ENCODE measurements around the gene CTRB1.
A peak's percentile ranks its signal among the peaks of the same experiment; 100 is the strongest.
"Not testable (repeated sequence)": the region's sequence is repeated elsewhere in the genome, so short reads cannot be mapped to it uniquely, and the experiment has no call there.

Gene CTRB1

DNA sequence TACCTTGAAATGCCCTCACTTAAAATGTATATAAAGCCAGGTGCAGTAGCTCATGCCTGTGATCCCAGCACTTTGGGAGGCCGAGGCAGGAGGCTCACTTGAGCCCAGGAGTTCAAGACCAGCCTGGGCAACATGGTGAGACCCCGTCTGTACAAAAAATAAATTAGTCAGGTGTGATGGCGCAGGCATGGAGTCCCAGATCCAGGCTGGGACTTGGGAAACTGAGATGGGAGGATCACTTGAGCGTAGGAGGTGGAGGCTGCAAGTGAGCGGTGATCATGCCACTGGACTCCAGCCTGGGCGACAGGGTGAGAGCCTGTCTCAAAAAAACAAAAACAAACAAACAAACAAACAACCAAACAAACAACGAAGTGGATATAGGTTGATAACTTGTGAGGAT lies 9.3 kb upstream of the CTRB1 start:
- not testable (repeated sequence) for H3K27ac Mint-ChIP-seq; H3K27me3 Mint-ChIP-seq; H3K36me3 Mint-ChIP-seq (ENCODE audit: low read depth); DNase-seq; H3K9me3 Mint-ChIP-seq; H3K4me3 Mint-ChIP-seq; H3K4me1 Mint-ChIP-seq (ENCODE audit: low read depth)

DNA sequence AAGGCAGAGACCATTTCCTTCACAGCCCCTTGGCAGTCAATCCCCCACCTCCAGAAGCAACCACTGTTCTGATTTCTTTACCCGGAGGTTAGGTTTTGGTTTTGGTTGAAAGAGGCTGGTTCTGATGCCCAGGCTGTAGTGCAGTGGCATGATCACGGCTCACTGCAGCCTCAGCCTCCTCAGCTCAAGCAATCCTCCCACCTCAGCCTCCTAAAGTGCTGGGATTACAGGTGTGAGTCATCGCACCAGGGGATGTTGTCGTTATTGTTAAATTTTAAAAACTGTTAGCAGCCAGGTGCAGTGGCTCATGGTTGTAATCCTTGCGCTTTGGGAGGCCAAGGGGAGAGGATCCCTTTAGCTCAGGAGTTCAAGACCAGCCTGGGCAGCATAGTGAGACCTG lies 8.8 kb upstream of the CTRB1 start:
- Mint-ChIP-seq H3K27ac (no peak overlapping the region), H3K4me1 (ENCODE audit: low read depth) (no peaks in the 10 kb centered on the region), H3K4me3 (no peak overlapping the region), H3K9me3 (no peaks in the 10 kb centered on the region), H3K36me3 (ENCODE audit: low read depth) (no peaks in the 10 kb centered on the region), H3K27me3 (no peaks in the 10 kb centered on the region)
- no peak for DNase-seq

DNA sequence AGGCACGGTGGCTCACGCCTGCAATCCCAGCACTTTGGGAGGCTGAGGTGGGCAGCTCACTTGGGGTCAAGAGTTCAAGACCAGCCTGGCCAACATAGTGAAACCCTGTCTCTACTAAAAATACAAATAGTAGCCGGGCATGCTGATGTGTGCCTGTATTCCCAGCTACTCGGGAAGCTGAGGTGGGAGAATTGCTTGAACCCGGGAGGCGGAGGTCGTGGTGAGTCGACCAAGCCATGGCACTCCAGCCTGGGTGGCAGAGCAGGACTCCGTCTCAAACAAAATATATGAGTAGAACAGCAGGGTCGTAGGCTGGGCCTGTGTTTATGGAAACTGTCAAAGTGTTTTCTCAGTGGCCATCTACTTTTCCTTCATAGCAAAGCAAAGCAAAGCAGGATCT lies 7.5 kb upstream of the CTRB1 start:
- H3K4me3 Mint-ChIP-seq; H3K9me3 Mint-ChIP-seq; H3K27ac Mint-ChIP-seq; DNase-seq; H3K36me3 Mint-ChIP-seq (ENCODE audit: low read depth); H3K4me1 Mint-ChIP-seq (ENCODE audit: low read depth); H3K27me3 Mint-ChIP-seq: not testable (repeated sequence)

- Mint-ChIP-seq H3K9me3 (no peaks in the 10 kb centered on the region), H3K4me3 (no peak overlapping the region), H3K27ac (no peak overlapping the region), H3K36me3 (ENCODE audit: low read depth) (no peaks in the 10 kb centered on the region), H3K27me3 (no peaks in the 10 kb centered on the region), H3K4me1 (ENCODE audit: low read depth) (peaks cover 18% of the 10 kb centered on the region)
- DNase-seq: no peak
These were observed 2.7 kb upstream of the CTRB1 start for GRCh38 chr16:75216127-75216526.

- Mint-ChIP-seq H3K27me3 (no peaks in the 10 kb centered on the region), H3K4me3 (no peak overlapping the region), H3K9me3 (no peaks in the 10 kb centered on the region), H3K4me1 (ENCODE audit: low read depth) (peaks cover 18% of the 10 kb centered on the region), H3K36me3 (ENCODE audit: low read depth) (no peaks in the 10 kb centered on the region), H3K27ac (no peak overlapping the region)
- DNase-seq: no peak
These were observed 2.2 kb upstream of the CTRB1 start for GRCh38 chr16:75216576-75216975.

DNA sequence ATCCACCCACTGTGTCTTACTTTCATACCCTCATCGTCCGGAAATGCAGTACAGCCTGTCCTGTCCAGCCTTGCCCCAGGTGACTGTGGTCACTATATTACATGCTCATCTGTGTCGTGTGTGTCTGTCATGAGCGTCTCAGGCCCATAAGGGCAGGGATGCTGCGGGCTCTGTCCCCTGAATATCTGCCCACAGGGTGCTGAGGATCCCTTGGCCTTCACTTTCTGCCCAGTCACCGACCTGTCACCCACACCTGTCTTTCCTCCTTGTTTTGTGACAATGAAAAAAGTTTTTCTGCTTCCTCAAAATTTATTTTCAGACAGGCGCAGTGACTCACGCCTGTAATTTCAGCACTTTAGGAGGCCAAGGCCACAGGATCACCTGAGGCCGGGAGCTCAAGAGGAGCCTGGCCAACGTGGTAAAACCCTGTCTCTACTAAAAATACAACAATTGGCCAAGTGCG lies 1.4 kb upstream of the CTRB1 start:
- Mint-ChIP-seq H3K4me3 (no peak overlapping the region), H3K36me3 (ENCODE audit: low read depth) (no peaks in the 10 kb centered on the region), H3K4me1 (ENCODE audit: low read depth) (peaks cover 18% of the 10 kb centered on the region), H3K27ac (no peak overlapping the region), H3K9me3 (no peaks in the 10 kb centered on the region), H3K27me3 (no peaks in the 10 kb centered on the region)
- no peak for DNase-seq

GRCh38 chr16:75219088-75219487 lies 300 bp downstream of the CTRB1 start:
- Mint-ChIP-seq H3K4me1 (ENCODE audit: low read depth) (peaks cover 18% of the 10 kb centered on the region), H3K36me3 (ENCODE audit: low read depth) (no peaks in the 10 kb centered on the region), H3K27ac (no peak overlapping the region), H3K4me3 (peak overlapping the region; percentile 62), H3K27me3 (no peaks in the 10 kb centered on the region), H3K9me3 (no peaks in the 10 kb centered on the region)
- DNase-seq: no peak

- no peaks in the 10 kb centered on the region for H3K36me3 Mint-ChIP-seq (ENCODE audit: low read depth)
- H3K4me1 Mint-ChIP-seq (ENCODE audit: low read depth): peaks cover 18% of the 10 kb centered on the region
- DNase-seq: no peak
- no peaks in the 10 kb centered on the region for H3K9me3 Mint-ChIP-seq
- H3K27ac Mint-ChIP-seq: peak overlapping the region; percentile 84
- no peaks in the 10 kb centered on the region for H3K27me3 Mint-ChIP-seq
- H3K4me3 Mint-ChIP-seq: peak overlapping the region; percentile 62
These were observed 1.1 kb downstream of the CTRB1 start for GRCh38 chr16:75219838-75220237.

GRCh38 chr16:75222271-75222783 lies 3.5 kb downstream of the CTRB1 start:
- H3K27me3 Mint-ChIP-seq: peaks cover 3% of the 10 kb centered on the region
- no peaks in the 10 kb centered on the region for H3K9me3 Mint-ChIP-seq
- H3K4me1 Mint-ChIP-seq (ENCODE audit: low read depth): peaks cover 18% of the 10 kb centered on the region
- no peaks in the 10 kb centered on the region for H3K36me3 Mint-ChIP-seq (ENCODE audit: low read depth)
- no peak overlapping the region for H3K27ac Mint-ChIP-seq
- no peak overlapping the region for H3K4me3 Mint-ChIP-seq
- DNase-seq: no peak

DNA sequence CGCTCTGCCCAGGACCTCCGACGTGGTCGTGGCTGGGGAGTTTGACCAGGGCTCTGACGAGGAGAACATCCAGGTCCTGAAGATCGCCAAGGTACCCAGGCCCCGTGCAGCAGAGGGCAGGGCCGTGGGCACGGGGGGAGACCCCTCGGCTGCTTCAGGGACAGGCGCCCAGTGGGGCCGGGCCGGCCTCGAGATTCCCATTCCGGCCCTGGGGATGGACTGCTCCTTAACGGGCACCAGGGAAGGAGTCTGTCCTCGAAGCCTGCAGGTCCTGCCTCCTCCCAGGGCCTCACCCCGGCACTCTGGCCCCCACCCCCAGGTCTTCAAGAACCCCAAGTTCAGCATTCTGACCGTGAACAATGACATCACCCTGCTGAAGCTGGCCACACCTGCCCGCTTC lies 4.3 kb downstream of the CTRB1 start:
- not testable (repeated sequence) for H3K27ac Mint-ChIP-seq; H3K36me3 Mint-ChIP-seq (ENCODE audit: low read depth); H3K27me3 Mint-ChIP-seq; H3K4me3 Mint-ChIP-seq; H3K9me3 Mint-ChIP-seq; DNase-seq
- H3K4me1 Mint-ChIP-seq (ENCODE audit: low read depth): peaks cover 17% of the 10 kb centered on the region

- Mint-ChIP-seq H3K27ac (no peak overlapping the region), H3K27me3 (peaks cover 5% of the 10 kb centered on the region), H3K4me3 (no peak overlapping the region), H3K4me1 (ENCODE audit: low read depth) (peaks cover 7% of the 10 kb centered on the region), H3K9me3 (no peaks in the 10 kb centered on the region), H3K36me3 (ENCODE audit: low read depth) (no peaks in the 10 kb centered on the region)
- no peak for DNase-seq
These were observed 5.7 kb downstream of the CTRB1 start for GRCh38 chr16:75224306-75225082.

- Mint-ChIP-seq H3K36me3 (ENCODE audit: low read depth) (no peaks in the 10 kb centered on the region), H3K27me3 (peaks cover 5% of the 10 kb centered on the region), H3K27ac (no peak overlapping the region), H3K4me3 (no peak overlapping the region), H3K4me1 (ENCODE audit: low read depth) (peaks cover 3% of the 10 kb centered on the region), H3K9me3 (no peaks in the 10 kb centered on the region)
- no peak for DNase-seq
These were observed 6.3 kb downstream of the CTRB1 start for GRCh38 chr16:75225092-75225491.

GRCh38 chr16:75225678-75226515 lies 7.1 kb downstream of the CTRB1 start:
- Mint-ChIP-seq H3K4me3 (no peak overlapping the region), H3K9me3 (no peaks in the 10 kb centered on the region), H3K27ac (no peak overlapping the region), H3K27me3 (peaks cover 5% of the 10 kb centered on the region), H3K4me1 (ENCODE audit: low read depth) (no peaks in the 10 kb centered on the region), H3K36me3 (ENCODE audit: low read depth) (no peaks in the 10 kb centered on the region)
- no peak for DNase-seq

- no peak for DNase-seq
- peaks cover 5% of the 10 kb centered on the region for H3K27me3 Mint-ChIP-seq
- no peaks in the 10 kb centered on the region for H3K4me1 Mint-ChIP-seq (ENCODE audit: low read depth)
- no peak overlapping the region for H3K4me3 Mint-ChIP-seq
- no peaks in the 10 kb centered on the region for H3K36me3 Mint-ChIP-seq (ENCODE audit: low read depth)
- H3K9me3 Mint-ChIP-seq: no peaks in the 10 kb centered on the region
- no peak overlapping the region for H3K27ac Mint-ChIP-seq
These were observed 8.0 kb downstream of the CTRB1 start for GRCh38 chr16:75226550-75227360.
